RCC 7860 (cell line): Measurements from ENCODE around the gene ZNF821.
A peak's percentile ranks its signal among the peaks of the same experiment; 100 is the strongest.
"Not testable (repeated sequence)": the region's sequence is repeated elsewhere in the genome, so short reads cannot be mapped to it uniquely, and the experiment has no call there.

Experiments
- DNase-seq: peaks from one replicate; pipeline ENCODE4 v3.0.0-alpha.2; 2015; ENCODE audit warnings: low spot score
- FAIRE-seq: peaks from 2 replicates; lab custom pipeline; 2012; peaks lifted over from hg19 to GRCh38; lab: Jason Lieb, UNC

Gene ZNF821

DNA sequence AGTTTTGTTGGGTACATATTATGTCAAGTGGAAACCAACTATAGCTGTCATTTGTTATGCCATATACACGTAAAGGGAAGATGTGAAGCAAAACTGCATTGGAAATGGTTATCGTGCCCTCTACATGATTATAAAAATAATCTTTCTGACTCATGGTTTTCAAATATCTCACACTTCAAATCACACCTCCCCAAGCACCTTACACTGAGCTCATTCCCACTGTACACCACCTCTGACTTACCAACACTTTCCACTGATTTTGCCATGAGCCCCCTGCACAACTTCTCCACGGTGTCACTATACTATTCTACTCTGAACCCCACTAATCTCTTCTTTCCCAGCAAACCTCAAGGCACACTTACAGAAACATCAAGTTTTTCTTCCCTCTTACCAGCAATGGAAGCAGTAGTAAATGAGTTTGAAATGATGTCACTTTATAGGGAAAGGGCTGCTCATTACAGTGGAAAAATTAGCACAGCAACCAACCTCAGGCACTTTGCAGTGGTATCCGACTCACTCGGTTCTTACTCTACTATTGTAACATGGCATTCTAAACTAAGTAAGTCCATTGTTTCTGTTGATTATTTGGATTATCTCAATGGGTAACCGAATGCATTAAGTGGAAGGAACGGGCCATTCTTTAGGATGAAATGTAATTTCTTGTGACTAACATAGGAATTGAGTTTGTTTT is 18.7 kb downstream of the ZNF821 start:
- FAIRE-seq (no peak), DNase-seq (no peak)

DNA sequence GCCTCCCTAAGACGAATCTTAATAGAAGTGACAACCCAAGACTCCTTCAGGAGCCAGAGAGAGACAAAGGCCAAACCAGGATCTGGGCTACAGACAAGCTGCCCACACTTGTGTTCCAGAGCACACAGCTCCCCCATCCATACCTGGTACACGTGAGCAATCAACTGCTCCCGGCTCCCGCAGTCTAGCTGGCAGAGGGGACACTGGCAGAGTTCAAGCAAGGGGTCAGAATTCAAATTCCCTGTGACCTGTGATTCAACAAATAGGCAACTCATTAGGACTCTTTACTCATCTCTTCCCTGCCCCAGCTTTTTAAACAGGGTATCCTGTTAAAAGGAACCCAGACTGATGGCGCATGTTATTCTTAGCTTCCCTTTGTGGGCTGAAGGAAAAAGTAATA is 20.0 kb downstream of the ZNF821 start:
- FAIRE-seq (no peak), DNase-seq (no peak)

DNA sequence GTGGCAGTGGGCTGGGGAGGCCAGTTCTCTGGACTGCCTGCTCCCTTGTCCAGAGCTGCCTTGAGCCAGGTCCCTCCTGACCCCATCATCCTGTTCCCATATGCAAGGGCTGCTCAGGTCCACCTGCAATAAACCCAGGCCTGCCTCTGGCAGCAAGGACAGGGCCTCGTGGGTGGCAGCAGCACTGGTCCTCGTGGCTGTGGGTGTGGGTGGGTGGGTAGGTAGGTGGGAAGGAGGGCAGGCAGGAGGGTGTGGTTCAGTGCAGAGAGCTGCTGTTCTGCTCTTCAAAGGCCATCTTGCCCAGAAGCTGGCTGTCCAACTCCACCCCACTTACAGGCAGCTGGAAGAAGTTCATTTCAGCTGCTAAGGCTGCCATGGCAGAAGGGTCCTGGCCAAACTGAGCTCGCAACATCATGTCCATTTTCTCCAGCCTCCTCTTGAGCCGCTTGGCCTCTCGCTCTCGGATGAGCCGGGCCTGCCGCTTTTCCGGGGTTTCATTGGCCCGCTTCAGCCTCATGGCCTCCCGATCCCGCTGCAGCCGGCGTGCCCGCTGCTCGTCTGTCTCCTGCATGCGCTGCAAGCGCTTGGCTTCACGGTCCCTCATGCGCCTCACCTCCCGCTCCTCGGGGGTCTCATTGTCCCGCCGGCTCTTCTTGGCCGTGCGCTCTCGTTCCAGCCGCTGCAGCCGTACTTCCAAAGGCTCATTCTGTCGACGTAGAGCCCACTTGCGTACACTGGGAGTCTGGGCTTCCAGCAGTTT is 24.0 kb downstream of the ZNF821 start:
- no peak for DNase-seq
- FAIRE-seq: no peak

DNA sequence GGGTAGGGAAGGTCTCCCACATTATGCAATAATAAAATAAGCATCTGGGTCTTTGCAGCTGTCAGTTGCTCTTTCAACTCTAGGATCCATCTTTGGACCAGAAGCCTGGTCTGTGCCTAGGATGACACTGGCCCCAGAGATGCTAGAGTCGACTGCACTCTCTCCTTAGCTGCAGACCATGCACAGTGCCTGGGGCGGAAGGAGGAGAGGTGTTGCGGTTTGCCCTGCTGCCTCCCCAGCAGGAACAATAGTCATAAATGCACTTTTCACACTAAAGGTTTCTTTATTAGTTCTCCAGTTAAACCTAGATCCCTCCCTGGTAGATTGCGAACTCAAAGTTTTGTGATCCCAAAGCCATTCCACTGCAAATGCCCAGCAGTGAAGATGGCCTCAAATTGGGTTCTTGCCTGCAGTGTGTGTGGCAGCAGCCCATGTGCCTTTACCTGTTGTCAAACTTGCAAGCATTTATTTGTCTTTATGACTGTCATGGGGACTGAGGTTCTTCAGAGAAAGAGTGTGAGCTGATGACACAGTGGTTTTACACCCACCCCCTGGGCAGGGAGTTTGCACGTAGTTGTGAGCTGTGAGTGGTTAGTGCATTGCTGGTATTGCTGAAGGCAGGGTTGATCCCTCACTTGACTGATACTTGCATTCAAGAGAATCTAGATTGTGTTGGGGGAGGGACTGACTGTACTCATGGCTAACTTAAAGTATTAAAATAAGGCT is 27.9 kb downstream of the ZNF821 start:
- no peak for DNase-seq
- no peak for FAIRE-seq

DNA sequence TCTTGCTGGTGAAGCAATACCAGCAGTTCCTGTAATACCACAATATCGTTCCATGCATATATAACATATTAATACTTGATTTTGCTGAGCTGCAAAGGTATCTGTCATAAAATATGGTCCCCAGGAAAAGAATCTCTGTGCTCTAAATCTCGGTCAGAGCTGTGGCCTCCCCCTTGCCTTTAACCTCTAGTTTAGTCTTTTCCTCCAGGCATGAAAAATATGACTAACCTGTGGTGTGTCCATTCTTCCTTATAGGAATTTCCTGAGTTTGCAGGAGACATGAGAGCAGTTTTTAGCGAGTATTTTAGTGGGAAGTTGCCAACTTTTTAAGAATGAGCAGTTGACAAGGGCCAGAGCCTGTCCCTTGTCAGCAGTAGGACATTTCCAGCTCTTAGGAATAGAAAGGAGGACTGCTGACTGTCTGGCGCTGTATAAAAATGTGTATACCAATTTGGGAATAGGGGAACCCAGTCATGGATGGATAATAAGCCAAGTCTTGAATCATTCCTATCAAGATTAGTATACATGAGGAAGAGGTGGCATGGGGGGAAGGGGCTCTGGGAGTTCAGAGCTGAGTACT is 29.5 kb downstream of the ZNF821 start:
- peak; percentile 61 for DNase-seq
- FAIRE-seq: peak; percentile 76

DNA sequence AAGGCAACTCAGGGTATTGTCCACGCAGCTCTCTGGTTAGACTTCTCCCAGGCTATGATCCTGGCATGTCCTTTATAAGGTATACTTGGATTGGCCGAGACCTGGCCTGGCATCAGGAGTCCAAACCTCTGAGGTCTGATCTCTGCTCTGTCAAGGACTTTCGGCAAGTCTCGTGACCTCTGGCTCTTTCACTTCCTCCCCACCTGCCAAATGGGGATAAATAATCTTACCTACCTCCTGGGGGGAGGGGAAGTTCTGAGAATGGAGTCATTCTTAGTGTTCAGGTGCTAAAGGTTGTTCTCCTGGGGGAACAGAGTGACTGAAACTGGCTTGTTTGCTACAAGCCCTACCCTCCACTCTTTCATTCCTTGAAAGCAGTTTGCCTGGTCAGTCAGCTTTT is 30.6 kb downstream of the ZNF821 start:
- no peak for DNase-seq

DNA sequence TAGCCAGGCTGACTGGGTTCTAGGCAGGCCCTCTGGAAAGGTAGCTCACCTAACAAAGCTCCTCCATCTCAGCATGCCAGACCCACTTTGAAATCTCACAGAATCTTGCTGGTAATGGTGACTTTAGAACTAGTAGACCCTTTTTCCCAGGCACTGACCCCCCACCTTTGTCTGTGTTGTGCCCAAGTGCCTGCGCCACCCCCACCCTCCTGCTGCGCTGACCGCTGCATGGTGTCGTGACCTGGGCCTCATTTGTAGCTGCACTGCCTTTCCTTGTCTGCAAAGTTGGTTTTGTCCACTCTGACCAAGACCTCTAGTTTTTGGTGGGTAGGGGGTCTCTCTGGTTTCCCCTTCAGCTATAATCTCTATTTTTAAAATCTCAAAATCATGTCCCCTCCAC is 31.4 kb downstream of the ZNF821 start:
- DNase-seq: no peak

More for the DNA sequence above, 30.6 kb downstream of the ZNF821 start:
- FAIRE-seq: no peak

DNA sequence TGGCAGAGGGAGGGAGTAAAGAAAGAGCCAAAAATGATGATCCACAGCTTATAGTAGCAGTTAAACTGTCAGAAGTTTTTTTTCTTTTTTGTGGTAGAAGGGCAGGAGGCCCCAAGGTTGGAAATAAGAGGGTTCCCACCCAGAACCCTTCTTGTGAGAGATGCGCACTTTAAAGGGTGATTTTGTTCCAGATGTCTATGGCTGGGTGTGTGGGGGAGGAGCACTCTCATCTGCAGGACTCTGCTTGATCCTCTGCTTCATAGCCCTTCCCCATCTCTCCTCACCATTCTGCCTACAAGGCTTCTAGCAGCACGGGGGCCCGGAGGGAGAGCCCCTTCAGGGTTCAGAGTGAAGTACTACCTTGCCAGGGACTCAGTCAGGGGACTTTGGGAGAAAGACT is 31.8 kb downstream of the ZNF821 start:
- DNase-seq (no peak), FAIRE-seq (no peak)

More for the DNA sequence above, 31.4 kb downstream of the ZNF821 start:
- FAIRE-seq: no peak

DNA sequence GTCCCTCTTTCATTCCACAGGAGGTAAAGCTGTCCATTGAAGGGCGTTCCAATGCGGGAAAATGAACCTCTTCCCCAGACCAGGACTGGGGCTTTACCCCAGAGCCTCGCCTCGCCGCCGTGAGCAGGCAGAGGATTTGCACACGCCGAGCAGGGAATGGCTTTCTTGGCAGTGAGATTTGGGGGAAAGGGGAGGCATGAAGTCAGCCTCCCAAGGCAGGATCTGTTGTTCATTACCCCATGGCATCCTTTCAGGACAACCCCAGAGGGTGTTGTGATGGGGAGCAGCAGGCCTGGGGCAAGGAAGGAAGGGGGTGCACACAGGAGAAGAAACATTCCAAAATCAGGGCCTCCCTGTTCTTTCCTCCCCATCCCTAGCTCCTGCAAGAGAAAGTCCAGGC is 32.2 kb downstream of the ZNF821 start:
- no peak for DNase-seq

DNA sequence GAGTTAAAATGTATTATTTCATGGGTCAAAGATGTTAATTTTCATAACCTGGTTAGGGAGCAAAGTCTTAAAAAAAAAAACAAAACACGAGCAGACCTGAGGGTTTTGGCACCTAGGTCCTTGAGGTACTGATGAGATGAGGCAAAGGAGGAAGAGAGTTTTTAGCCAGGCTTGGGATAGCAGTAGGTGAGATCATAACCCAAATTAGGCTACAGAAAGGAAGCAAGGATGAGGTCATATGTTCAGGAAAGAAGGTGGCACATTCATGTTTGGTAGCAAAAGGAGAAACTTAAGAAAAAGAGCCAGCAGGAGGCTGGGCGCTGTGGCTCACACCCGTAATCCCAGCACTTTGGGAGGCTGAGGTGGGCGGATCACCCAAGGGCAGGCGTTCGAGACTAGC is 35.4 kb downstream of the ZNF821 start:
- DNase-seq (no peak), FAIRE-seq (no peak)

More for the DNA sequence above, 32.2 kb downstream of the ZNF821 start:
- no peak for FAIRE-seq

DNA sequence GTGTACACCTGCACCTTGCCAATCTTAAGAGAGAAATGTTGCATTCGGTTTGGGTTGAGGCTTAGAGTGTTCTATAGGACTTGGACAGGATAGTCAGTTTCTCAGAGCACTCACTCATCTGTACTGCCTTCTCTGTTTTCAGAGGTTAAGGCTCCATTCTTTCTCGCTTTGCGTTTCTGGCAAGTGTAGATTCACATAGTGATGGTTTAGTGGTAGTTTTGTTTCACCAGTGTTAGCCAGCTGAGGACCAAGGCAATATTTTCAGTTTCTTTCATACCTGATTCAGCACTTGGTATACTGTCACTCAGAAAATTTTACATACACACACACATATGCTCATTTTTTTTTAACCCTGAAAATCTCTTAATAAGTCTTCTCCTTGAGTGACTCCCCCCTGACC is 36.9 kb downstream of the ZNF821 start:
- FAIRE-seq (no peak), DNase-seq (no peak)

DNA sequence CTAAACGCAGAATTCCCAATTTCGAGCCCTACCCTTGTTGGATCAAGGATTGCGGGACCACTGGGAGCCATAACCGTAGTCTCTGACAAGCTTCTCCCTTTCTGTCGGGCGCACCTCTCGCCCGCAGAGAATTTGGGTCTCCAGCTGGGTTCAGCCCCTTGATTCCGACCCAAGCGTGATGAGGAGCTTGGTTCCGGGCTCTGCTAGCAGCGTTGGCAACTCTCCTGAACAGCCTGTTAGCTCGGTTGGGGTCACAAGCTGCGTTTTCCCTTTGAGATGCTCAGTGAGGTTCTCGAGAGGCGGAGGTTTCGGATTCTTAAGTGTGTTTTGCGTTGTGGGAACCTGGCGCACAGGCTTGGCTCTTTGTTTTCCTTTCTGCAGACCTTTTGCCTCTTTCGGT is 37.6 kb downstream of the ZNF821 start:
- no peak for FAIRE-seq
- DNase-seq: no peak

DNA sequence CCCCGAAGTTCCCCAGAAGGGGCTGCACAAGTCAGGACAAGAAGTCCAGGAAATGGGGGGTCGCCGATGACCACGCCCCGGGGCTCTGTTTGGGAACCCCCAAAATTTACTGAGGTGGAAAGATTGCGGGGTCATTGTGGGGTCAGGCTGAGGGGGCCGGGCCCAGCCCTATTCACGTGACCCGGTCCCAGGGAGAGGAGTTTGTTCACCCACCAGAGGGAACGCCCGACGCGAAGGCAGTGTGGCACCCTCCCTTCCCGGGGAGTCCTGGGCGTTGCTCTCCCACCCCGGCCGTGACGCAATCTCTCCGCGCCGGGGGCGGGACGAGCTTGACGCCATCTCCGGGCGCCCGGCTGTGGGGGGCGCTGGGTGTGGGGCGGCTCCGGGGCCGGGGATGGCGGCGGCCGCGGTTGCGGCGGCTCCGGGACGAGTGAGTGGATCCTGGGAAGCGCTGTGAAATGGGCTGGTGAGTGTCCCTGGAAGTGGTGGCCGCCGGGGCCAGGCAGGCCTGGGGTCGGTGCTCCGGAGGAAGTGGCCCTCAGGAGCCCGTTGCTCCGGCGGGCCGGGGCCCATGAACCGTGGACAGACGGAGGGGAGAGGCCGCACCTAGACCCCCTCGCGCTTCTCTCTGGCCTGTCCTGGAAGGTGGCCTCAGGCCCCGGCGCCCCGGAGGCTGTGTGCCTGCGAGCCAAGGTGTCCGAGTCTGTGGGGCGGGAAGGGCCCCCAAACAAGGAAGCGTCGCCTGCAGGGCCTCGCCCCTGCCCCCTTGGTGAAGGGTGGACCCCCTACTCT is 38.1 kb downstream of the ZNF821 start, which contains the start of gene ATXN1L:
ATXN1L (plus strand) TSS at position 338 of the 792 bp plus-strand sequence. CDS start 3,765 bp downstream, outside the sequence.
- FAIRE-seq (no peak), DNase-seq (peak; percentile 78)

DNA sequence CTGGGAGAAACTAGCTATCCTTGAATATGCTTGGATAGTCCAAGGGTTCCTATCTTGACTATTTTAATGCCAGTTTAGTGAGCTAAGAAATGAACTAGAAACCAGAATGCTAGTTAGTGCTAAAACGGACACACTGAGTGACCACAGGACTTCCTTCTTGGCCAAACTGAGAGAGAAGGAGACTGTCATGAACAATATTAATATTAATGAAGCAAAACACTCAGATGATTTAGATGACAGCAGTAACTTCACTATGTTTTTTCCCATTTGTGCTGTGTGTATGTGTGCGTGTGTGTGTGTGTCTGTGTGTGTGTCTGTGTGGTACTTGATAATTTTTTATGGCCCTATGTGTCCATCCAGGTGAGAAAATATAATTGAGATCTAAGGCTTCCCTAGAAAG is 40.4 kb downstream of the ZNF821 start:
- no peak for DNase-seq
- FAIRE-seq: no peak

DNA sequence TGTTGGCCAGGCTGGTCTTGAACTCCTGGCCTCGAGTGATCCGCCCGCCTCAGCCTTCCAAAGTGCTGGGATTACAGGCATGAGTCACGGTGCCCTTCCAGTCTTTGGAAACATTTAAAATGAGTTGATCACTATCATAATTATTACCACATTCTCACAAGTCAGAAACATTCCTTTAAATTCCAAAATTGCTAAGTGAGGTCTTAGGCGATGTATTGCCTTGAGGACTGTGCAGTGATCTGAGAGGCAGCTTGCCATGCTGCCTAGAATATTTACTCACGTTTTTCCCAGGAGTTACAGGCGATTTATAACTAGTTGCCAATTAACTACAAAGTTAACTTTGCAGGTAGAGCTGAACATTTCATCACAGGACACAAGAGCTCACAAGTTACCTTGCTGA is 43.9 kb downstream of the ZNF821 start:
- no peak for DNase-seq
- FAIRE-seq: no peak

DNA sequence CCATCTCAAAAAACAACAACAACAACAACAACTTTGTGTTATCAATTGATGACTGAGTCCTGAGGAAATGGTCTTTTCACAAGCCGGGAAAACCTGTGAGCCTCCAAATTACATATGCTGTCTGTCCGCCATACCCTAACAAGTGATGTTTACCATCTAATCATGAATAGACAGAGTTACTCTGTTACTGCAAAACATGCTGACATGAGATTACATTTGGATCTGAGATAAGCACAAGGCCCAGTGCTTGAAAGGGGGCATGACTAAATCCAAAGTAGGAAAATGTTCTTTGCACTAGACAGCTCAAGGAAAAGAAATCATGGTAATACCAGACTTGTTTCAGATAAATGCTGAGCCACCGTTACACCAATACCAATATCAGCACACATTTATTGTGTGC is 46.8 kb downstream of the ZNF821 start:
- no peak for FAIRE-seq
- no peak for DNase-seq

DNA sequence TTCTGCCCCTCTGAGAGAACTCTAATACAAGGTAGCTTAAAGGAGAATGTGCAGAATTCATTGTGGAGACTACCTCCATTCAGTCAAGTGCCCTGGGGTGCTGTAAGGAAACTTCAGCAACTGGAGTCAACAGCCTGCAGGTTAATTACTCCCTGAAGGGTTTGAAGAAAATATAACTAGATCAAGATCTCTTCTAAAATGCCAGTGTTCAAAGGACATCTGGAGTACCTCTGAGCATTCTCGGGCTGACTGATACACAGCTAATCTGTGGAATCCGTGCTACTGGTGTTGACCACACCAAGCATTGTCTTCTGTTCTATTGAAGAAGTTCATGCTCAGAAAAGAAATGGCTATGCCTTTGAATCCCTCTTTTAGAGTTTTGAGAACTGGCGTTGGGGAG is 49.7 kb downstream of the ZNF821 start:
- FAIRE-seq (no peak), DNase-seq (no peak)

DNA sequence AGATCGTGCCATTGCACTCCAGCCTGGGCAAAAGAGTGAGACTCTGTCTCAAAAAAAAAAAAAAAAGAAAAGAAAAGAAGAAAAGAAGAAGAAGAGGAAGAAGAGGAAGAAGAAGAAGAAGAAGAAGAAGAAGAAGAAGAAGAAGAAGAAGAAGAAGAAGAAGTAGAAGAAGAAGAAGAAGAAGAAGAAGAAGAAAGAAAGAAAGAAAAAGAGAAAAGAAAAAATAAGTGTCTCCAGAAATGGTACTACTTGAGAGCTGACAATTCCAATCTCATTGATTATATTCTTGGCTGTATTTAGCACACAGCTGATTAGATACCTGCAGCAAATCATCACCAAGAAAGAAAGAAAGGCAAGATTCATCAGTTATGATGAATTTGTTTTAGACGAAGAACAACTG is 51.9 kb downstream of the ZNF821 start:
- not testable (repeated sequence) for DNase-seq, FAIRE-seq

DNA sequence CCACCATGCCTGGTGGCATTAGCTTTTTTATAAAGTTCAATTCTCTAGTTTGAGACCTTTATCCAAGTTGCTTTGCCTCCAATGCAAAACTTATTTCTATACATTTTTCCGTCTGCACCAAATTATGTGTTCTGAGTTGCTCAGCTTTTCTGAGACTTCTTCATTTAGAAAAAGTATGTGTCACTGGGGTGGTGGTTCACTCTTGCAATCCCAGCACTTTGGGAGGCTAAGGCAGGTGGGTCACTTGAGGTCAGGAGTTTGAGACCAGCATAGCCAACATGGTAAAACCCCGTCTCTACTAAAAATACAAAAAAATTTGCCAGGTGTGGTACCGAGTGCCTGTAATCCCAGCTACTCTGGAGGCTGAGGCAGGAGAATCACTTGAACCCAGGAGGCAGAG is 52.3 kb downstream of the ZNF821 start:
- DNase-seq, FAIRE-seq: not testable (repeated sequence)

DNA sequence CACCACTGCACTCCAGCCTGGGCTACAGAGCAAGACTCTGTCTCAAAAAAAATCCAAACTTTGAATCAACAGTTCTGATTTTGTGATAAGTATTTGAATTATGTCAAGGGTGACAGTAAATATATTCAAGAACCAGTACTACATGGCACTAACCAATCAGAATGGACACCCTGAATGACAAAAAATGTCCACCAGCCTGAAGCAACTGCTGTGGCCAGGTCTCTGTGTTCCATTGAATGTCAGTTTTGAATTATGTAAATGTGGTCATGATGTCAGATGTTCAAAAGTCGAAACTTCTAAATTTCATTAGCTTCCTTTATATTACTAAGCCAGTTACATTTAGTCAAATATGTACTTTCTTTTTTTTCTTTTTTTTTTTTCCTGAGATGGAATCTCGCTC is 53.6 kb downstream of the ZNF821 start:
- FAIRE-seq (no peak), DNase-seq (no peak)
